GM10266 (cell line): Measurements from ENCODE around the gene CNTNAP2.

Experiments
- DNase-seq: peaks from one replicate; pipeline ENCODE4 v3.0.0; 2012; ENCODE audit errors: extremely low spot score
- TF ChIP-seq, protein P1 (sequence below): IDR thresholded peaks from 2 replicates; pipeline ENCODE4 v1.5.1; 2012; ENCODE audit warnings: mild to moderate bottlenecking, low read depth; ENCODE audit not compliant: control insufficient read depth, insufficient read depth; ENCODE audit errors: missing control alignments

Gene CNTNAP2

GRCh38 chr7:147413557-147413870 lies 1296.9 kb downstream of the CNTNAP2 start:
- no peak for DNase-seq
- TF ChIP-seq, protein P1, sequence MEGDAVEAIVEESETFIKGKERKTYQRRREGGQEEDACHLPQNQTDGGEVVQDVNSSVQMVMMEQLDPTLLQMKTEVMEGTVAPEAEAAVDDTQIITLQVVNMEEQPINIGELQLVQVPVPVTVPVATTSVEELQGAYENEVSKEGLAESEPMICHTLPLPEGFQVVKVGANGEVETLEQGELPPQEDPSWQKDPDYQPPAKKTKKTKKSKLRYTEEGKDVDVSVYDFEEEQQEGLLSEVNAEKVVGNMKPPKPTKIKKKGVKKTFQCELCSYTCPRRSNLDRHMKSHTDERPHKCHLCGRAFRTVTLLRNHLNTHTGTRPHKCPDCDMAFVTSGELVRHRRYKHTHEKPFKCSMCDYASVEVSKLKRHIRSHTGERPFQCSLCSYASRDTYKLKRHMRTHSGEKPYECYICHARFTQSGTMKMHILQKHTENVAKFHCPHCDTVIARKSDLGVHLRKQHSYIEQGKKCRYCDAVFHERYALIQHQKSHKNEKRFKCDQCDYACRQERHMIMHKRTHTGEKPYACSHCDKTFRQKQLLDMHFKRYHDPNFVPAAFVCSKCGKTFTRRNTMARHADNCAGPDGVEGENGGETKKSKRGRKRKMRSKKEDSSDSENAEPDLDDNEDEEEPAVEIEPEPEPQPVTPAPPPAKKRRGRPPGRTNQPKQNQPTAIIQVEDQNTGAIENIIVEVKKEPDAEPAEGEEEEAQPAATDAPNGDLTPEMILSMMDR = no peak

DNA sequence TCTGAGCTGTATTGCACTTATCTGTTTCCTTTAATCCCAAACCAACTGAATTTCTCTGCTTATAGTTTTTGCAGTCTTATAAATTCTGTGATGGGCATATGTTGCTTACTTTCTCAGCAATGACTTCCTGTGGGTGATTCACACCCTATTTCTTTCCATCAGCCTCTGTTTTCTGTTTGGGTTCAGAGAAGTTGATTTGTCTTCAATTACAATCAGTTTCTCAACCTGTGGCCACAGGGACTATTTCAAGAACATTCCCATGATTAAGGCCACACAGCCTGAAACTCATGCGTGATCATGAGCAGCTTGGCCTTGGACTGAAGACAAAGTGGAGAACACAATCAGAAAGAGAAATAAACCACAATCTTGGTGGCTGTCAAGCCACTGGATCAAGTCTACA lies 1299.4 kb downstream of the CNTNAP2 start:
- TF ChIP-seq, protein P1 = no peak
- no peak for DNase-seq

GRCh38 chr7:147418966-147419365 lies 1302.4 kb downstream of the CNTNAP2 start:
- DNase-seq = no peak
- TF ChIP-seq, protein P1 = no peak

- DNase-seq = no peak
- TF ChIP-seq, protein P1 = no peak
Measured at GRCh38 chr7:147423875-147424274, 1307.3 kb downstream of the CNTNAP2 start.

- TF ChIP-seq, protein P1 = no peak
Measured at GRCh38 chr7:147428075-147428474, 1311.5 kb downstream of the CNTNAP2 start.

DNA sequence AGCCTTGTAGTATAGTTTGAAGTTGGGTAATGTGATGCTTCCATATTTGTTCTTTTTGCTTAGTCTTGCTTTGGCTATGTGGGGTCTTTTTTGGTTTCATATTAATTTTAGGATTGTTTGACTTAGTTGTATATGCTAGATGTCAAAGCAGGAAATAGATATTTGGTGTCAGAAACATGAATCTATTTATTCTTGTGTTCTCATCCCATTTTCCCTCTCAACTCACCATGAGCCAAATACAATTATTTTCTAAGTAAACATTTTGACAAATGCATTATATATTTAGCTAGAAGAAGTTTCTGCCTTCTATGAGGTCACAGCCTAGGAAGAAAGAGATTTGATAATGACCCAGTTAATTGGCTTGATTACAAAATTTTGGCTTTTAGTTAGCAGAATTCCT lies 1313.4 kb downstream of the CNTNAP2 start:
- TF ChIP-seq, protein P1 = no peak
- DNase-seq = no peak

More at GRCh38 chr7:147428075-147428474, 1311.5 kb downstream of the CNTNAP2 start:
- no peak for DNase-seq

- TF ChIP-seq, protein P1 = no peak
- no peak for DNase-seq
Measured at GRCh38 chr7:147432079-147432478, 1315.5 kb downstream of the CNTNAP2 start.

DNA sequence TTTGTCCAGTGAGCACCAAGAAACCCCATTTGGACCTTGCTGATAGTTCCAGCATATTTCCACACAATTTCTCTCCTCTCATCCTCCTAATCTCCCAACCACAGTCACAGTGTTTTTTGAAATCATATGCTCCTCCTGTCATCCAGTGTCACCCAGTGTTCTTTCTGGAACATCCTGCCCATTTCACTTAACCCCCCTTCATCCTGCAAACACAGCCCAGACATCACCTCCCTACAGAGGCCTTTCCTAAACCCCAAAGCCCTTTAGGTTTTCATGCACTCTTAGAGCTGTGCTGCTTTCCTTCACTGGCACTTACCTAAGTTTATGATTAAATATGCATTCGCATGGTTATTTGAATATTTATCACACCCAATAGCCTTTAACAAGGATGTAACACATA lies 1316.0 kb downstream of the CNTNAP2 start:
- TF ChIP-seq, protein P1 = no peak
- no peak for DNase-seq
